Right kidney (tissue), 9 donors: ENCODE results near the gene STPG4.
"Not testable (repeated sequence)": the region's sequence is repeated elsewhere in the genome, so short reads cannot be mapped to it uniquely, and the experiment has no call there.

Experiments used
- DNase-seq: peaks from one replicate; pipeline ENCODE4 v3.0.0-alpha.2; 2016
- long read RNA-seq, 8 donors: transcript quantifications; one replicate each; lab custom pipeline, GENCODE V29; 2026

Gene STPG4, protein sequence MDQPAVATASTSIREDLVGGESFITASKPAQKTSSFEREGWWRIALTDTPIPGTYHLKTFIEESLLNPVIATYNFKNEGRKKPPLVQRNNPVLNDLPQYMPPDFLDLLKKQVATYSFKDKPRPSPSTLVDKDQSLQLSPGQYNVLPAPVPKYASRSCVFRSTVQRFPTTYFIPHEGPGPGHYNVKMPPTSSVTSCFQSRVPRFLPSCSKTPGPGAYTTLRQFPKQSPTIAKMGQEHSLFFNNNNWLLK
- long read RNA-seq, donor 1, result 0 reads
- long read RNA-seq, donor 2, result 0 reads
- long read RNA-seq, donor 3, result 0 reads
- long read RNA-seq, donor 4, result 0 reads
- long read RNA-seq, donor 5, result 0 reads
- long read RNA-seq, donor 6, result 0 reads
- long read RNA-seq, donor 7, result 0 reads
- long read RNA-seq, donor 8, result 0 reads

DNA sequence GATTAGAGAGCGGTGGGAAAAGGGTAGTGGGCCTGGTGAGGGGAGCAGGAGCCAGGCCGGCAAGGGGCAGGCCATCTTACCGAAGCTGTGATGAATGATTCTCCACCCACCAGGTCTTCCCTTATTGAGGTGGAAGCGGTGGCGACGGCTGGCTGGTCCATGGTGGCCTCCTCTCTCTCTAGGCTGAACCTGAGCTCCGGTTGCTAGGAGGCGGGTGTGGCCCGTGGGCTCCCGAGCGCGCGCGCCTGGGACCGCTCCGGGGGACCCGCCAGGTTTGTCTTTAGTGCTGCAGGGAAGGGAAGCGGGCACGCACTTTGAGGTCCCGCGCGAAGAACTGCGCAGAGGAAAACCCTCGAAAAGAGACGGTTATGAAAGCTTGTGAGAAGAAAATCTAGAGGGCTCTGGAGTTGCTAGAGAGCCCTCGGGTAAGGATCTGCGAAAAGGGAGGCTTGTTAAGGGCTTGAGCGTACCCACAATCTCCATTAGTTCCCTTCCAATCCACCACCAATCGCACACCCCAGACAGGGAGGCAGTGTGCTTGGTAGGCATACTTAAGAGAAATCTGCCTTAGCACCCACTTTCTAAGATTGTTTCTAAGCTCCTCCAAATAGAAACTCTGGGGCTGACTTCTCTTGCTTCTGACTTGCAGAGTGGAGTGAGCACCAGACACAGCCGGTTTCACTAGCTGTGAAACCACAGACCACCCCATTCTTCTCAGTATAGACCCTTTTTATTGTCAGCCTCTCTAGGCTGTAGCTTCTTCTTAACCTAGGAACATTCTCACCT lies at the start of gene STPG4:
Gene STPG4, minus strand, starts transcription at position 218 of the 786 bp plus-strand sequence. Its CDS starts 57 bp downstream, at position 161.
- DNase-seq, result no peak

DNA sequence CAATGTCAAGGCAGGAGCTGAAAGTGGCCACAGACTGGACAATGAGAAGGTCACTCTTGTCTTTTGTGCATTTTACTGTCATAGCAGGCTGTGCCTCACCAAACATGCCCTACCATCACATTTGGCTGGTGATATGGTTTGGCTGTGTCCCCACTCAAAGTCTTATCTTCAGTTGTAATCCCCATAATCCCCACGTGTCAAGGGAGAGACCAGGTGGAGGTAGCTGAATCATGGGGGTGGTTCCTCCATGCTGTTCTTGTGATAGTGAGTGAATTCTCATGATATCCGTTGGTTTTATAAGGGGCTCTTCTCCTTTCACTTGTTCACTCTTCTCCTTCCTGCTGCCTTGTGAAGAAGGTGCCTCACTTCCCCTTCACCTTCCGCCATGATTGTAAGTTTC lies 49.6 kb upstream of the STPG4 start:
- DNase-seq, result no peak

DNA sequence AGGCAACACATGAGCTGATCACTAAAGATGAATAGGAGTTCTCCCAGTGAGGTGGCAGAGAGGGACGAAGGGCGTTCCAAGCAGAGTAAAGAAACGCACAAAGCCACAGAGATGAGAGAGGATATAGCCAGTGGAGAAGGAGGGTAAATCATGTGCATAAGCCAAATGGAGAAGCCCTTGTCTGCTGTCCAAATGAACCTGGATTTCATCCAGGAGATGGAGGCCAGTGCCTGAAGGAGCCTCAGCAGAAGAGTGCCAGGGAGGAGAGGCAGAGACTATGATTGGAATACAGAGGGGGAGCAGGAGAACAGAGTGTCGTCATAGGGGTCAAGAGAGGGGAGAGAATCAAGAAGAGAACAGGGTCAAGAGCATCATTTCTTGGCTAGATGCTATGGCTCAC lies 48.9 kb upstream of the STPG4 start:
- no peak for DNase-seq

DNA sequence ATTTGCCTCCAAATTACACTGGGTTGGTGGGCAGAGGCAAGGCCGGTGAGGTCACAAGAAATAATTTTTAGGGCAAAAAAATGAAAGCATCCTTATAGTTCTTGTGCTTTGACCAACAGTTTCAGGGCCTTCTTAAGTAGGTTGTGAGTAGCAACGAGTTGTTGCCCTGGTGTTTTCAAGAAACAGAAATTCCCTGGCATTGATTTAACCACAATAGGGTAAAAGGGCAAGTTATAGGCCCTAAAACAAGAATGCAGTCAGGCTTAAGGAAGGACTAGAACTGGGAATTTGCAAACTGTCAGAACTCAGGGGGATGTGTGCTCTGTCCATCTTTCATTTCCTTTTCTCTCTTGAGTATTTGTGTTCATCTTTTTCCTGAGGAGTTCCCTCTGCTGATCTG lies 46.1 kb upstream of the STPG4 start:
- no peak for DNase-seq

DNA sequence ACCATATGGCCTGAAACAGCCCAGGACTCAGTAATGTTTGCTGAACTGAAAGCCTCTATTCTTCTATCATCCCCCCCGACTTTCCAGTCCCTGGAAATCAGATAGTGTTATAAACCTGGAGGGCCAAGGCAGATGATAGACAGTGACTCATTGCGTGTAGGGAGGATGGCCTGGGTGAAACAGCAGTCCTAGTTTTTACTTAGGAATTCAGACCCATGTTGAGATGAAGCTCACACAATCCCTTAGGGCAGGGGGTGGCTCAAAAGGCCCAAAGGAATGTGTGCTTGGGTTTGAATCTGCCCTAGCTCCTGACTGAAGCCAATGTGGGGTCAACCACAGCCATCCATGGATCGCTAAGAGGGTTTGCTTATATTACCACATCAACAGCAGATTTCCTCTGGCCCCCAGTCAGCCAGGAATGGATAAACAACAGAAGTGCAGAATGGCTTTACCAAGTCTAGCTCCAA lies 43.9 kb upstream of the STPG4 start:
- DNase-seq, result no peak

DNA sequence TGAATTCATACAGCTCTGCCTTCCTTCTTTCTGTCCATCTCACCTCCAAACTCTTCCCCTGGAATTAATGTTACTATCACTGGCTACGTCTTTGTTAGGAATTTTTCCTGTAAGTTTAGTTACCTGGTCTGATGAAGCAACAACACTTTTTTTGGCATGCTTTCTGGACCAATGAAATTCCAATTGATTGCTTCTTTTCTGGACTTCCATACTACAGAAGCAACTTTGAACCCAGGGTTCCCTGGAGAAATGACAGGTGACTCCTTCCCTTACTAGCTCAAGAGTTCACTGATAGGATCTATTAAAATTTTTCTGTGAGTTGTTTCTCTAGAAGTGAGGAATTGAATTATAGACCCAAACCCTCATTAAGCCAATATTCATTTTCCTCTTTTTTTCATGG lies 41.4 kb upstream of the STPG4 start:
- no peak for DNase-seq

DNA sequence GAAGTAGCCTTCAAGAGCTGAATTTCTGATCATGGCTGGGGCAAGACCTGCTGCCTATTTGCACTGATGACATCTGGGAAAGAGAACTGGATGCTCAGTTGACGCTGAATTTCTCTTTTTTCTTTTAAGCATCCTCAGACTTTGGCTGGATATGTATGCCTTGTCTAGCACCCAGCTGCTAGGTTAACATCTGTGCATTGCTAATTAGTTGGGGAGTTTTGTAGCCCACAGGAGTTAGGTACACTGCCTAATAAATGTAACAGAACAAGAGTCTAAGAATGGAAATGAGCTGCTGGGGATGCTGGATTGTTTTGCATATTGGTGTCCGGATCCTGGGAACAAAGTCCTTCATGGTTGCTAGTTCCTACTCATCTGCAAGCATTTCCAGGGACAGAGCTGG lies 40.9 kb upstream of the STPG4 start:
- DNase-seq, result no peak

DNA sequence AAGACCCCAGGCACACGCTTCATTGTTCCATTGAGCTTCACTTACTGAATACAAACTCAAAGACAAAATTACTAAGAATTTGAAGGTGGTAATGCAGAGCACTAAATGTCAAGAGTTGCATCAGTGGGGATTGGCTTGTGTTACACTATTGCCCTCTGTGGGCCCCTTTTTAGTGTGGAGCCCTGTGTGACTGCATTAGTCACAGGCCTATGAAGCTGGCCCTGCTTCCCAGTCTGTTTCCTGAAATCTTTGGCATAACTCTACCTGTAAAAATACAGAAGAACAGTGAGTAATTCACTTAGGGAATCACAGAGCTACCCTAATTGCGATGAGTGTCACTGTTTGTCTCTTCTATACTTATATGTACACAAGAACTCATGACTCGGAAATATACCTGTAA lies 40.0 kb upstream of the STPG4 start:
- no peak for DNase-seq

DNA sequence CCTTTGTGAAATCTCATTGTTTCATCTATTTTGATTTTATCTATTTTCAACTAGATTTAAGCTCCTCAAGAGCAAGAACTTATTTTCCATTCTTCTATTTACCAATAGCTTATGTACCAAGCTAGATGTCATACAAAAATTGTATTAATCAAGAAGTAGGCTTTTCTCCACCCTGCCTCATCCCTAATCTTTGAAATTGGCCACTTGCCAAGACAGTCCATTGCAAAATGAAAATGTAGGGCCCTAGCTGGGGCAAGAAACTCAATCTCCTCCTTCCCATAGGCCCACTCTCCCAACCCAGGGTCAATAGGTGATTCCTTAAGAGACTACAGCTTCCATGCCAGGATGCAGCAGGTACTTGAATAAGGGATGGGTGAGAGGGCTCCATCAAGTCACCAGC lies 39.3 kb upstream of the STPG4 start:
- no peak for DNase-seq

DNA sequence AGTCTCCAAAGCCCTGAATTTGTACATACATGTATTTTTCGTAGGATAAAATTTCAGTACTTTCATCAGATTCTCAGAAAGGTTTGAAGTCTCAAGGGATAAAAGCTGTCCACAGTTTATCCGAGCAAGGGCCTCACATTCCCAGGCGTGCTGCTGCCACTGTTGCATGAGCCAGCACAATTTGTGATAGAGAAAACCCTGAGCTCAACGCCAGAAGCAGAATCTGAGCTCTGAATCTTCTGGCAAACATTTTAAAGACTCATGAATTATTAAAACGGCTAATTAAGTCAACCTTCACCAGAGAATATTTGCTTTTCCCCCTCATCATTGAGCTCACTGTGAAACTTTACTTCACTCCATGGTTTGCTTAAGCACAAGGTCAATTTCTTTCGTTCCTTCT lies 38.5 kb upstream of the STPG4 start:
- DNase-seq, result no peak

DNA sequence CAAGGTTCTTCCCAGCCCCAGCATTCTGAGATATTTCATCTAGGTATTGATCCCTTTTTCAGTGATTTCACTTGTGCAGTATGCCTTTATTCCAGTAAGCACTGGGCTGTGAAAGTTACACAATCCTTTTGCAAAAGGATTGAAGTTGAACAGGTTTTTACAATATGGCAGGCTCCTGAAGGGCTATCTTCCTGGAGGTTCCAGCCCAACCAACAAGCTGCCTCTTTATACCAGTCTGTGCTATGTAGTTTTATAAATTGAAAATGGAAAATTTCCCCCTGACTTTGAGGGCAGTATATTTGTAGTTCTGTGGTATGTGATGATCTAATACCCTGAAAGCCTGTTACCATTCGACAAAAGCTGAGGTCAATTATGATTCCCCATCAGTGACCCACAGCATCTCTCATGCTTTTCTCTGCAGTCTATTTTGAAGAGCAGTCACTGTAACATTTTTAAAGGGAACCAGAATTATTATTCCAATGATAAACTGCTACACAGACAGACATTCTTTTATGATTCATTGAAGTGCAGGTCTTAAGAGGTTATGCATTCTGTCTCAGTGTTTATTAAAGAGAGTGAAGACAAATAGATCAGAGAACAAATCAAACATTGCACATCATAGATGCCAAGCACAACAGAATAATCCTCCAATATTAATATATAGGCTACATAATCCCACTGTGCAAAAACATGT lies 35.2 kb upstream of the STPG4 start:
- no peak for DNase-seq

DNA sequence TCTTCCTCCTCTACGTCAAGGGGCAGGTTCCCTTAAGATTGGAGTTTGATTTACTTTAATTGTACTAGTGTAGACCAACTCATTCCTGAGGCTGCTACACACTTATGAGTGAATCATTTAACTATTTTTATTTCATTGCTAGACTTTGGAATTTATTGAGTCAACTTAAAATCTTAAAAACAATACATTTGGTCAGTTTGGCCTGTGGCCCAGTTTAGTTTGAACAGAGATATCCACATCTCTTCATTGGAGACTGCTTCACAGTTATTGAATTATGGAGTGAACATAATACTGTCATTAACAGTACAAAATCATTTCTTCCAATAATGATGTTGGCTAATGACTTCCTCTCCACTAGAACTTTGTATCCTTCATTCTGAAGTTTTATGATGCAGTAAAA lies 34.5 kb upstream of the STPG4 start:
- no peak for DNase-seq

DNA sequence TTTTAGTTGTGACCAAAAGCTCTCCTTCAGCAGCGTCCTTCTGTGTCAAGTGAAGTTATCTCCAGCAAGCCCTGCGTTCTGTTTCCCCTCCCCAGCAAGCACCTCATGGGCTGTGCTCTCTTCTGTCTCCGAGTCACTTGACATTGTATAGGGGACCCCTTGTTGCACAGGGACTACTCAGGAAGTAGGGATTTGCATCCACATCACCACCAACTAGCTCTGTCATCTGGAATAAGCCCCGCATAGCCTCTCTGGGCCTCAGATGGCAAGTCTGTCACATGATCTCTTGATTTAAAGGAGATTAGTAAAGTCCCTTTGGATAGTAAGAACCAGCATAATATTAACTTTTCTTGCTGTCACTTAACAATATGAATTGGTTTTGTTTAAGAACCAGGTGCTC lies 32.0 kb upstream of the STPG4 start:
- DNase-seq, result no peak

DNA sequence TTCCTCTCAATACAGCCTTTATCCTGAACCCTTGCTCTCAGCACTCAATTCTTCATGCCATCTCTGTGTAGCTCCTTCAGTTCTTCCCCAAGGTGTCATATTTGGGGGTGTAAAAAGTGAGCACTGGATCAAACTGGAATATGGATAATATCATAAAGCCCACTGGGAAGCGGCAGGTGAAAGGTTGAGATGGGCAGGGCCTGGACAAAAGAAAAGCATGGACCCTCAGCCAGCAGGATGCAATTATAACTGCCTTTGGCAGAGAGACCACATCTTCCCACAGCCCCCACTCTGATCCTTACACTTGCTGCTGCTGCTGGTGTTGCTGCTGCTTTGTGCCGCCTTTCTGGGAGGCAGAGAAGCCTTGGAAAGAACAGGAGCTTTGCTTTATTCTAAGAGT lies 31.2 kb upstream of the STPG4 start:
- no peak for DNase-seq

DNA sequence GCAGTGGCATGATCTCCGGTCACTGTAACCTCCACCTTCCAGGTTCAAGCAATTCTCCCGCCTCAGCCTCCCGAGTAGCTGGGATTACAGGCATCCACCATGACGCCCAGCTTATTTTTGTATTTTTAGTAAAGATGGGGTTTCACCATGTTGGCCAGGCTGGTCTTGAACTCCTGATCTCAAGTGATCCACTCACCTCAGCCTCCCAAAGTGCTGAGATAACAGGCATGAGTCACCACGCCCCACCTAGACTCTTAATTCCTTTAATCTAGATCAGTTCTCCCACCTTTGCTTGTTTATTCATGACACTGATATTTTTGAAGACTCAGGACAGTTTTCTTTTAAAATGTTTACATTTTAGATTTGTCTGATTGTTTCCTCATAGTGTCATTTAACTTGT lies 30.0 kb upstream of the STPG4 start:
- DNase-seq, result not testable (repeated sequence)

DNA sequence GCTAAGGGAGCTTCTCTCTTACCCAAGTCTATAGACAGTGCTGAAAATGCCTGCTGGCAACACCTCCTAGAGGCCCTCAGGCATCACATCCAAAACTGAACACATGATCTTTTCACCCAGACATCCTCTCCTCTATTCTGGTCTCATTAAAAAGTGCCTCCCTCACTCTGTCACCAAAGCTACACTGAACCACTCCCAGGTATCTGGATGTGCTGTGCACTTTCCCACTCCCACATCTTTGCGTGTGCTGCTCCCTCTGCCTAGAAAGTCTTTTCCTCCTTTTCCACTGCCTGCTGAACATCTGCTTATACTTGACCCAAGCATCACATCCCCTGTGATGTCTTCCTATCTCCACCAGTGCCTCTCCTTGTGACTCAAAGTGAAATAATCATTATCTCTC lies 26.1 kb upstream of the STPG4 start:
- DNase-seq, result no peak

DNA sequence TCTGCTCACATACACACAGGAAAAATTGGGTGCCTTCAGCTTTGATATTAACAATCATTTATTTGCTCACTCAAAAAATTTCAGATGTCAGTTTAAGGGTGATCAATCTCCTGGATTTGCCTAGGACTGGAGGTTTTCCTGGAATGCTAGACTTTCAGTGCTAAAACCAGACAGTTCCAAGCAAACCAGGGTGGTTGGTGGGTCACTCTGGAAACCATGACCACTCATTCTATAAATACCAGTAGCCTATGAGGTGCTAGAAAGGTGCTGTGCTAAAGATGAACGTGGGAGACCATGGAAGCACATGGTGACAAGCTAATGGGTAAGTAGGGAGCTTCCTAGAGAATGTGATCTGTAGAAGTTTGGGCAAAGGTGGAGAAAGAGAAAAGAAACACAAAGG lies 25.4 kb upstream of the STPG4 start:
- DNase-seq, result no peak

DNA sequence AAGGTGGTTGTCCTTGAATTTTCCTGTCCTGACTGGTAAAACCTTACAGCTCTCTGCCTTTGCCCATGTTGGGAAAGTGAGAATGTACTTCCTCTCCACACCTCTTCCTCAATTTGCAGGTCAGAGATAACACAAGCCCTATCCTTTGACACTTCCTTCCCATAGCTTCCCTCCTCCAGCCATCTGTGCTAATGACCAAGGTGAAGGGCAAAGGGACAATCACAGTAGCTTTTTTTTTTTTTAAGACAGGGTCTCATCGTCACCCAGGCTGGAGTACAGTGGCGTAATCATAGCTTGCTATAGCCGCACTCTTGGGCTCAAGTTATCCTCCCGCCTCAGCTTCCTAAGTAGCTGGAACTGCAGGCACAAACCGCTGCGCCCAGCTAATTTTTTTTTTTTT lies 24.3 kb upstream of the STPG4 start:
- DNase-seq, result no peak

DNA sequence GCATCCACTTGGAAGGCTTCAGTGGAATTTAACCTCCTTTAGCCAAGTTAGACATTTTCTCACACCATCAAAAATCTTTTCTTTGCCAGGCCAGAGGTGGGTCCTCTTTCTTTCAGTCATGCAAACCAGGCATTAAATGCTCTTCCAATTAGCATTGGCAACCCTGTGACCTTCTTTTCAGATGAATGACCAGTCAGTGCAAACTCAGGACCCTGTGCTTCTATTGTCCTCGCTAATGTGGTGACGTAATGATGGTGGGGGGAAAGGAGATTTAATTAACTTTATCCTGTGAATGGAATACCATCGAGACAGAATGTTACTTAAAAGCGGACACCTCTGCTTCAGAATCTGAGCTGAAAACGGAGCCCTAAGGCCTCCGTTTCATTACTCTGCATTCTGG lies 23.2 kb upstream of the STPG4 start:
- no peak for DNase-seq

DNA sequence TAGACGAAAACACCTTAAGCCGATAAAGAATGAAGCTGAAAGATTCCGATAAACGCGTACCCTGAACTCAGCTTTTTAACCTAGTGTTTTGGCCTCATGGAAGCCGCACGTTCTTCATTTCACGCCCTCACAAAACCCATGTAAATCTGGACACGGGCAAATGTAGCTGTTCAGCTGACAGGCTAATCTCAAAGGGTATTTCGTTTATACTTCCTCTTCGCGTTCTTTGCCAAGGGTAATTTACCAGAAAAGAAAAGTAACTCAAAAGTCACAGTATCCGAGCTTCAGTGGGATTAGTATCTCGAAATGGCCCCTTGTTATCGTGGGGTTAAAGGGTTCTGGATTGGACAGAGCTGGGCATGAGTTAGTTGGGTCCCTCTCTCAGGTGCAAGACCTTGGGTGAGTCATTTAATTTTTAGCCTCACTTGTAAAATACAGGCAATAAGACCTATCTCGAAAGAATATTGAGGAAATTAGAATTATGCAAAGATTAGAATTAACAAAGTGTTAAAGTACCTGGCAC lies 22.0 kb upstream of the STPG4 start:
- DNase-seq, result no peak

DNA sequence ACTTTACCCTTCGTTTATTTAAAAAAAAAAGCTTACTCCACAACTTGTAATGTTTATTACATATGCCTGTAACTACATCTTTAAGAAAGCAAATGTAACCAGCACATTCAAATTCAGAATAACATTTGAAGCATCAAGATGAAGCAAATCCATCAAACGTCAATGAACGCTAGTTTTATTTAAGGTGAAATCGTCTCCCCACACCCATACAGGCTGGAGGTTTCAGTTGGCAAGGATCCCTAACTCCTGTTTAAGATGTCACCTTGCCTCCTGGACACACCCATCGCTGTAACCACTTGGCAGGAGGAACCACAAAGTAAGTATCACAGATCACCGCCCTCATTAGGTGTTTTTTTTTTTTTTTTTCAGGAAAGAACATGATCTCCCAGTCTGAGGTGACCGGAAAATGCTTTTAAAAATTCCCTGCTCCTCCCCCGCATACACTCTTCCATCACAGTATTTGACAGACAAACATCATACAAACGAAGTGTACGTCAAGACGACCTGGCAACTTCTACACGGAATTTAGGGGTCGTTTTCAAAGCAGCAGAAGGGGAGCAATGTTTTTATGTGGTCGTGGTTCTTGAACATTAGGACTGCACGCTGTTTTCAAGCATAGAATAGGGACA lies 19.7 kb upstream of the STPG4 start:
- DNase-seq, result no peak

DNA sequence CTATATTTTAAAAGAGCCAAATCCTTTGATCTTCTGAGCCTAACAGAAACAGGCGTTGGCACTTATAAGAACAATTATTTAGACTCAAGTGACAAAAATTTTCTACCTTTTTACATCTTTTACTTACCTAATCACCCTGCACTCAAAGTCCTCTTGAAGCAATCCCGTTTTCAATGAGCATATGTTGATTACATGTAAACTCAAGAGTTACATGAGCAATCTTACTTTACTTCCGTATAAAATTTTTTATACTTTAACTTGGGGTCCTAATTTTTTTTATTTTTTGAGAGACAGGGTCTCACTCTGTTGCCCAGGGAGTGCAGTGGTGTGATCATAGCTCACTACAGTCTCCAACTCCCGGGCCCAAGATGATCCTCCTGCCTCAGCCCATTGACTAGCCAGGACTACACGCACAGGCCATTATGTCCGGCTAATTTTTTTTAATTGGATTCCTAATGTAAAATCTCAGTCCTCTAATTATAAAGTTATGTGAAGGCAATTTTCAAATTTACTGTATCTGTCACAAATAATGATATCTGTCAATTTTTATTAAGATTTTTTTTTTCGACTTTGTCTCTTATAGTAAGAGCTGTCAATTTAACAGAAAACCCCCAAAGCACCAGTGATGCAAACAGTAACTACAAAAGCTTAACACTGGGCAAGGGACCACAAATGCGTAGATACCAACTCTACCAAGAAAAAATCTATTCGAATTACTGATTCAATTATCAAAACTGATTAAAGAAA lies 19.1 kb upstream of the STPG4 start:
- DNase-seq, result no peak
